ENCODE results near the gene ADCY6.

Gene ADCY6

DNA sequence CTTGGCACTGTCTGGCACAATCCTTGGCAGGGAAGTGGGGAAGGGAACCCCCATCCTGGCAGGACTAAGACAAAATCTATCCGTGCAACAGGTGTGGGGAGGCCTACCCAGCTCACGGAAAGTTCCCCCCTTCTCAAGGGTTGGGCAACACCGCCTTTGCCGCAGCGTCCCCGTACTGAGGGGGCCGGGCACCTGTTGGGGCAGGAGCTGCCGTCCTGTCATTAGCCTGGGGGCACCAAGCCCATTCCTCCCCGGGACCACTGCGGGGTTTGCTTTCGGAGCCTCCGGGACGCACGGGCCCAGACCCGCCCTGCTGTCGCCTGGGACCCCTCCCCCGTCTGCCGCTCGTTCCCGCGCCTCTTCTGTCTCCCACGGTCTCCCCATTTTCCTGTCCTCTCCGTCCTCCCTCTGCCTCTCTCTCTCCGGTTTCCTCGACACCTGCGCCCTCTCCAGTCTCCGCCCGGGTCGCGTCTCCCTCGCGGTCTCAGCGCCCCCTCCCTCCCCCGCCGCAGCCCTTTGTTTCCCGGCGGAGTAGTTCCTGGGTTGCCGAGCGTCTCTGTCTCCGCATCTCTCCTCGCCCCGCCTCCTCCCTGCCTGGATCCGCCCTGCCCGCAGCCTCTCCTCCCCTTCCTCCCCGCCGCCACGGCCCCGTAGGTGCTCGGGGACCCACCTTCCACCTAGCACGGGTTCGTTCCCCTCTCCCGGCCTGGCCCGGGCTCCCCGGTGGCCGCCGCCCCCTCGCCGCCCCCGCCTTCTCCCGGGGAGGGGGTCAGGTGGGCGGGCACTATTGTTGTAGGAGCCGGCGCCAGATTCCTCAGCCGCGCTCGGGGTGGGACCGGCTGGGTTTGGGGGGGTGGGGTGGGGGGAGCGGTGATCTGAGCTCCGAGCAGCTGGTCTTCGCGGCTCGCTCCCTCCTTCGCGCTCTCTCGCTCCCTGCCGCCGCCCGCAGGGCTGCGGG, 29.3 kb upstream of the ADCY6 start, which contains the start of gene CACNB3:
TSS of gene CACNB3 (plus strand) at position 624 of the 958 bp plus-strand sequence. CDS start 434 bp downstream, outside the sequence.
- DNase-seq (ENCODE audit: low read depth, low spot score): peak; percentile 81
- peak within 1 kb of the TSS; percentile 72 for H3K4me3 ChIP-seq (ENCODE audit: low read length)

DNA sequence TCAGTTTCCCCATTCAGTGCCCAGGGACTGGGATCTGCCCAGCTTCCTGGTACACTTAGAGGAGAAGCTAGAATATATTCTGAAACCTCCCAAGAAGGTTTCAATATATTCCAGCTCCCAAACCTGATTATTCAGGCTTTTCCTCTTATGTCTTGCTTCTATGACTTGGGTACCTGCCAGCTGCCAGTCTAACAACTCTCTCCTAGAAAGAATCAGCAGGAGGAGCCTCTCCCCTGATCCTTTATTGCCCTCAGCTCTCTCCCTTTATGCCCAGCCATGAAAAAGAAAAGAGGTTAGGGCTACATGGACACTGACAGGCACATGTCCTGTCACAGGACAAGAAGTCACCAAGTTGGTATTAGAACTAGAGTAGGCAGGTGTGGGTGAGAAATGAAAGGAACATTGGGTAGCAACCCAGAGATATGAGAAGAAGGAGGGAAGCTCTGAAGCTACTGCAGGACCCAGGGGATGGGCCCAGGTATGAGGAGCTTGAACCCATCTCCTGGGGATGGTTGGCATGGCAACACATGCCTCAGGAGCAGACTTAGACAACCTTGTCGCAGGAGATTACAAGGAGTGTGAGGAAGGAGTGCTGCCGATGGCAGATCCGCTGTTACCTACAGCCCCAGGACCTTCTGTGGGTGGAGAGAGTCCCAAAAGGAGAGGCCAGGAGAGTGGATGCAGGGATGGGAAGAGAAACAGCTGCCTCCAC, 27.4 kb upstream of the ADCY6 start:
- no peak for DNase-seq (ENCODE audit: low read depth, low spot score)
- H3K4me3 ChIP-seq (ENCODE audit: low read length): peak overlapping the region; percentile 66

DNA sequence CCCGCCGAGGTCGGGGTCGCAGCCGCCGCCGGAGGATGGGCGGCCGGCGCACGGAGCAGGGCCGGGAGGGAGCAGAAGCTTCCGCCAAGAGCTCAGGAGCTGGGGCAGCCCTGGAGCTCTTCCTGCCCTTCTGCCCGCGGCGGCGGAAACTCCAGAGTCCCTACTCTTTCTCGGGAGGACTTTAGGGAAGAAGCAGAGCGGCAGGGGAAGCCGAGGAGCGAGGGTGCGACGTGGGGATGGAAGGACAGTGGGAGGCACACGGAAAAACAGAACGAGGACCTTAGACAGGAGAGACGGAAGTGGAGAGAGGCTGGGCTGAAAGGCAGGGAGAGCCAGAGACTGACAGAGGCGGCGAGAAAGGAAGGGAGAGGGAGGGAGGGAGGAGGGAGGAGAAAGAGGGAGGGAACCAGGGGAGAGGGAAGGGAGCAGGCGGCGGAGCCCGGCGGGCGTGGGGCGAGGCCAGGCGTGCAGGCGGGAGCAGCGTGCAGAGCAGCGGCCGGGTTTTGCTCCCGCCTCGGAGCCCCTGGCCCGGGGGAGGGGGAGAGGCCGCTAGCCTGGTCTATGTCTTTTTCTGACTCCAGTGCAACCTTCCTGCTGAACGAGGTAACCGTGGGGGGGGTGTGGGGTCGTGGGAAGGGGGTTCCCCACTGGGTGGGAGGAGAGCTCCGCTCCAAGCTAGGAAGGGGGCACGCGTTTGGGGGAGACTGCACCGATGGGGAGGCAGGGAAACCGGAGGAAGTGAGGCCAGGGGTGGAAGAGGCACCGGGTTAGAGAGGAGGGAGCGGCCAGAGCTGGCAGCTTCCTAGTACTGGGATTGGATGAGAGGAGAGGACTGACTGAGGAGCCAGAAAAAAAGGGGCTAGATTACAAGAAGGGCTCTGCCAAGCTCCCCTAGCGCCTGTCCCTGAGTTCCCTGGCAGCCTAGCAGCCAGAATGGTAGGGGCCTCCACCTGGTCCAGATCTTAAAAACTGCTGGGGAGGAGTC, 26.5 kb upstream of the ADCY6 start:
- peak overlapping the region; percentile 66 for H3K4me3 ChIP-seq (ENCODE audit: low read length)
- DNase-seq (ENCODE audit: low read depth, low spot score): peak; percentile 65

DNA sequence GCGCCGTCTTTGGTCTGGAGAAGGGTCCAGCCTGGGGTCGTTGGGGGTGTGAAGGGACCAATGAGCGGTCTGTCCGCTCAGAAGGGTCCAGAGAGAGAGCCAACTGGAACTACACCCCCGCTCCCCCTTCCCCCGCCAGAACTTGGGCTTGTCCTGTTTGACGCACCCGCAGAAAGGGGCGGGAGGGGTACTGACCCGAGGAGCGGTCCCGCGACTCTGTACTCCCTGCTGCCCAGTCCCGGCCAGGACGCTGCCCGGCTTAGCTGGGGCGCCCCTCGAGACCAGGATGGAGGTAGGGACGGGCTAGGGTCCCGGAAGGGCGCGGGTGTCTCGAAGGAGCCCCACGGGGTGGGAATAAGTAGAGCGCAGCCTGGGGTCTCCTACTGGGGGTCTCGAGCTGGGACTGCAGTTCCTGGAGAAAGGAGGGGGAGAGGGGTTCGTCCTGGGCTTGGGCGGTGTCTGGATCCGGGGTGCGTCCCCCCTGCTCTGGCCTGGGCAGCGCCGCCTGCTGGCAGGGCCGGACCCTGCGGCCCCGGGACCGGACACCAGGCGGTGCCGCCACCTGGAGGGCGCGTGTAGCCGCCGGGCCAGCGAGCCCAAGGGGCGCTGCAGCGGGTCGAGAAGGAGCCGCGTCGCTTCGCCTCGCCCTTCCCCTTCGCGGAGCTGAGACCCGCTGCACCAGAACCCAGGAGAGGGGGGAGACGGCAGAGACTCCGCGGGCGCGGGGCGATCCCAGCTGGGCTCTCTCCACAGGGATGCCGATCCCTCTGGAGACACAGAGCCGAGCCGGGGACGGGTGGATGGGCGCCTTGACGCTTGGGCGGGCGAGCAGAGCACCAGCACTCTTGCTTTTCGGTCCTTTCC, 25.6 kb upstream of the ADCY6 start:
- no peak for DNase-seq (ENCODE audit: low read depth, low spot score)
- peak overlapping the region; percentile 66 for H3K4me3 ChIP-seq (ENCODE audit: low read length)

DNA sequence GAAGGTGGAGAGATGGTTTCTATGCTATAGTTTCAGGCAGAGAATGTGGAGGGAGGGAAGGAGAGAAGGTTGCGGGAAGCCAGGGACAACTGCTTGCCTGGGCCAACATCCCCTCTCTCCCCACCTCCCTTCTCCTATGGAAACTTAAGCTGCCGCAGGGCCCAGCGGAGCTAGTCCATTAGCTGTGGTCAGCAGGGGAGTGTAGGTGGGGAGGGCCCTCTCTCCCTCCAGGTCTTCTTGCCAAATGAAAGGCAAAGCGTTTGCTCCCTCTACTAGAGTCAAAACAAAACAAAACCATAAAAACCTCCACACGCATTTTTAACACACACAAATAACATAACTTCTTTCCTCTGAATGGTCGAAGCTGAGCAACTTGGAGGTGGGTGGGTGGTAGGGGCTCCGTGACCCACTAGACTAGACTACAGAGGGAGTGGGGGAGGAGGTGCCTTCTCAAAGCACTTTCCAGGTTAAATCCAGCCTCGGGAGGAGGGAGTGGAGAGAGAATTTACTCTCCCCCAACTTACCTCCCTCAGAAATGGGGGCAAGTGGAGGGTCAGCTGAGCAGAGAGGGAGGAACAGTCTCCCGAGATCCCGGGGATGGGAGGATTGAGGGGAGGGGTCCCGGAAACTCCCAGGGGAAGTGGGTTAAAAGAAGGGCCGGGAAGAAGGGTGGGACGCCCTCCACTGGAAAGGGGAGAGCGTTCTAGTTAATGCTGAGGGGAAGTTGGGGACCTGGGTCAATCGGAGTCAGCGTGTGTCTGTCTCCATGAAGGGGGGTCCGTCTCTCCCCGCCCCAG, 24.8 kb upstream of the ADCY6 start:
- no peak for DNase-seq (ENCODE audit: low read depth, low spot score)
- no peak overlapping the region for H3K4me3 ChIP-seq (ENCODE audit: low read length)

DNA sequence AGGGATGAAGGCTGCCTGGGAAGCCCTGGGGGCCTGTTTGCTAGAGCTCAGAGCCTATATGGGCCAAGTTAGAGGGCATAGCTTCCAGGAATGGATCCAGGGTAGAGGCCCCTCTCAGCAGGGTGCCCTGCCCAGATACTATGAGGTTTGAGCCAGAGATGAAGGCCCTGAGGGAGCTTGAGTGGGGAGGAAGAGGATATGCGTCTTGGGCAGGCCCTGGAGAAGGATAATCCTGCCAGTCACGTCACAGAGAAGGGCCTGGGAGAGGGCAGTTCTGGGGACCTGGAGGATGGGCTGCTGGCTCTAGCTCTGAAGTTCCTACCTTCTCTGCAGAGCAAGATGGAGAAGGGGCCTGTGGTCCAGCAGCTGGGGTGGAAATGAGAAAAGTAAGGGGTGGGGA, 23.5 kb upstream of the ADCY6 start:
- H3K4me3 ChIP-seq (ENCODE audit: low read length): no peak overlapping the region
- DNase-seq (ENCODE audit: low read depth, low spot score): no peak

DNA sequence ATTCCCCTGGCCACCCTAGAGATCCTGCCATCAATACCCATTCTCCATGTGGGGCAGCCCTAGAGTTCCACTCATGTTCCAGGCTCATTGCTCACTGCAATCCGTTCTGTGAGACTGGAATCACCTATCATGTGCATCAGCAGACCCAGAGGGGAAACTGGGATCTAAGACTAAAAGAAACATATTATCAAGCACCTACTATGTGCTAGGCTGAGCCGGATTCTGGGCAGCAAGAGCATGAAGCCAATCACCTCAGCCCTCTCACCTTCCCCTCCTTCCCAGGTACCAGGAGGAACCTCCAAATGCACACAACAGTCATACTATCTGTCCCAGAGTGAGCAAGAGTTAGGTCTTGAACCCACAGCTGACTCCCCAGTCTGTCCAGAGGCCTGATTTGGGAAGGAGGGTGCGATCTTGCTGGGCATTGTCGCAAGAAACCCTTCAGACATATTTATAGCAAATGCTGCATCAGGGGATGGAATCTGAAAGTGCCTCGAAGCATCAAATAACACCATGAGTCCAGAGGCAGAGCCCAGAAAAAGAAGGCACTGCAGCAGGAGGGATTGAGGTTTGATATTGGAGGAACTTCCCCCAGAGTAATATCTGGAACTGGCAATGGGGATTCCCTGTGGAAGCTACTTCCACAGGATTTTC, 22.7 kb upstream of the ADCY6 start:
- DNase-seq (ENCODE audit: low read depth, low spot score): no peak
- H3K4me3 ChIP-seq (ENCODE audit: low read length): no peak overlapping the region

DNA sequence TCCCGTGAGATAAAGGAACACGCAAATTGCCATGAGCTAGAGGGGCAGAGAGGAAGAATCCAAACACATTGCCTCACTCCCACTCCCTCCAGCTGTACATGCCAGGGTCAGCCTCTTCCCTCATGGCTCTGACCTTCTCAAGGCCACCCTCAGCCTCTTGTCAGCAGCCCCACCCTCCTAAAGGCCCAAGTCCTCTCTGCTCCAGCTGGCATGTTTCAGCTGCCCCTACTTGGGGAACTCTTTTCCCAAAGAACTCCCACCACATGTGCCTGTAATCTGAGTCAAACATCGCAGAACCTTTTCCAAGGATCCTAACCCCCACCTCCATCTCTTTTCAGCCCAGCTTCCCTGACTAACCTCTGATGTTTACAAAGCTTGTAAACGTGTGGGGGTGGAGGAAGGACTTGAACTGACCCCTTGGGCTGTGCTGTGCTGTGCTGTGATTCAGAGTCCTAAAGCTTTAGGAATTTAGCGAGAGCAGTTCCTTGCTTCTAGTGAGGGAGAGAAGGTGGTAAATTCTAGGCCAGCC, 22.1 kb upstream of the ADCY6 start:
- DNase-seq (ENCODE audit: low read depth, low spot score): no peak
- H3K4me3 ChIP-seq (ENCODE audit: low read length): no peak overlapping the region

DNA sequence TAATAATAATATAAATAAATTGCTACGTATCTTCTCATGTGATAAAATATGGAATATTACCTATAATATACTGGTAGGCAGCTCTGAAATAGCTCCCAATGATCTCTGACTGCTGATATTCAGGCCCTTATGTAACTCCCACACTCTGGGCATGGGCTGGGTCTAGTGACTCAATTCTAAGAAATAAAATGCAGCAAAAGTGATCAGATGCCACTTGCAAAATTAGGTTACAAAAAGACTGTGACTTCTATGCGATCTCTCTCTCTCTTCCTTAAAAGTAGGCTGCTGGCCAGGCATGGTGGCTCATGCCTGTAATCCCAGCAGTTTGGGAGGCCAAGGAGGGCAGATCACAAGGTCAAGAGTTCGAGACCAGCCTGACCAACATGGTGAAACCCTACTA, 19.1 kb upstream of the ADCY6 start:
- no peak overlapping the region for H3K4me3 ChIP-seq (ENCODE audit: low read length)
- DNase-seq (ENCODE audit: low read depth, low spot score): no peak

DNA sequence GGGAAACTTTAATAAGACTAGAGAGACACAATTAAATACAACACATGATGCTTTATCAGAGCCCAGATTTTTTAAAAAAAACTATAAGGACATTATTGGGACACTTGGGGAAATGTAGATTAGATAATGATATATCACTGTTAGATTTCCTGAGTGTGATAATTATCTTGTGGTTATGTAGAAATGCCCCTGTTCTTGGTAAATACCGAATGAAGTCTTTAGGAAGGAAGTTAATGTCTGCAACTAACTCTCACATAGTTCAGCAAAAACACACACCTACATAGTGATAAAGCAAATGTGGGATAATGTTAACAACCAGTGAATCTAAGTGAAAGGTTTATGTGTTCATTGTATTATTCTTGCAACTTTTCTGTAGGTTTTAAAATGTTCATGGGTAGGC, 14.8 kb upstream of the ADCY6 start:
- H3K4me3 ChIP-seq (ENCODE audit: low read length): no peak overlapping the region
- no peak for DNase-seq (ENCODE audit: low read depth, low spot score)

DNA sequence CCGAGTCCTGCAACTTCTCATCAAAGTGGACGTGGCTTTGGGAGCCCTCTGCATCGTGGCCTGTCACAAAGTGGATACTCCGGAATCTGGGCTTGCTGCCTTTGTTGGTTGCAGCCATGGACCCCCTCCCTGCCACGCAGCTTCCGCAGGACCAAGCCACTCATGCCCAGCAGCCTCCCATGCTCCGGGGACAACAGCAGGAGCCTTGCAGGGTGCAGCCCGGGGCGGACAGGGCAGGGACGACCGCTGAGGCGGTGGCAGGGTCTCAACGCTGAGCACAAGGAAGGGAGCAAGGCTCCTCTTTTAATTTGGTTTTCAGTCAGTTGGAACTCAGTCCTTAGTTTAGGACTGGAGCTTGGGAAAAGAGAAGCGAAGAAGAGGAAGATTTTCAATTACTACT, 12.1 kb upstream of the ADCY6 start:
- H3K4me3 ChIP-seq (ENCODE audit: low read length): no peak overlapping the region
- no peak for DNase-seq (ENCODE audit: low read depth, low spot score)

DNA sequence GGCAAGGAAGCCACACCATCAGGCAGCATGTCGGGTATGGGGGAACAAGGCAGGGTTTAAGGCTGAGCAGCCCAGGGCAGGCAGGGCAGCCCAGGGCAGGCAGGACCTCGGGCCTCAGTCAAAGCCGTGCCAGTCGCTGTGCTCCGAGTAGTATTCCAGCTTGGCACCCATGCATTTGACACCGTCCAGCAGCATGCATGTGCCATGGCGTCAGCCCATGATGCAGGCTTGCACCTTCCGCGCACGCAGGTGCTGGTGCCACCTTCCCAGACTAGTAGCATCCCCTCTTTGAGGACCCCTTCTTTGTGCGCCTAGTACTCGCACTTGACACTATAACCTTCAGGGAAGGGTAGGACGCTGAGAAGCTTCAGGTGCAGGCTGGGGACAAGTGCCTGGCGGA, 11.6 kb upstream of the ADCY6 start:
- no peak overlapping the region for H3K4me3 ChIP-seq (ENCODE audit: low read length)
- DNase-seq (ENCODE audit: low read depth, low spot score): no peak

DNA sequence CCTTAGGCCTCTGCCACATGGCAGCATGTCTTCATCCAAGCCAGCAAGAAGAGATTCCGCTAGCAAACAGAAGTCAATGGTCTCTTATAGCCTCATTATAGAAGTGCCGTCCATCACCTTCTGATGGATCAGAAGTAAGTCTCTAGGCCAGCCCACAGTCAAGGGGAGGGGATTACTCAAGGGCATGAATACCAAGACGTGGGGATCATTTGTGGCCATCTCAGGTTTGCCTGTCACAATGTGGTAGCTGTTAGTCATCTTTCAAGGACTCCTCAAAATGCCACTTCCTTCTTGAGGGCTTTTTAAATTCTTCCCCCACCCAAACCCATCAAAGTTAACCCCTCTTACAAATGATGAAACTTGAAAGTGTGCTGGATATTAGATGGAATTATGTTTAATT, 8.1 kb upstream of the ADCY6 start:
- DNase-seq (ENCODE audit: low read depth, low spot score): no peak
- no peak overlapping the region for H3K4me3 ChIP-seq (ENCODE audit: low read length)

DNA sequence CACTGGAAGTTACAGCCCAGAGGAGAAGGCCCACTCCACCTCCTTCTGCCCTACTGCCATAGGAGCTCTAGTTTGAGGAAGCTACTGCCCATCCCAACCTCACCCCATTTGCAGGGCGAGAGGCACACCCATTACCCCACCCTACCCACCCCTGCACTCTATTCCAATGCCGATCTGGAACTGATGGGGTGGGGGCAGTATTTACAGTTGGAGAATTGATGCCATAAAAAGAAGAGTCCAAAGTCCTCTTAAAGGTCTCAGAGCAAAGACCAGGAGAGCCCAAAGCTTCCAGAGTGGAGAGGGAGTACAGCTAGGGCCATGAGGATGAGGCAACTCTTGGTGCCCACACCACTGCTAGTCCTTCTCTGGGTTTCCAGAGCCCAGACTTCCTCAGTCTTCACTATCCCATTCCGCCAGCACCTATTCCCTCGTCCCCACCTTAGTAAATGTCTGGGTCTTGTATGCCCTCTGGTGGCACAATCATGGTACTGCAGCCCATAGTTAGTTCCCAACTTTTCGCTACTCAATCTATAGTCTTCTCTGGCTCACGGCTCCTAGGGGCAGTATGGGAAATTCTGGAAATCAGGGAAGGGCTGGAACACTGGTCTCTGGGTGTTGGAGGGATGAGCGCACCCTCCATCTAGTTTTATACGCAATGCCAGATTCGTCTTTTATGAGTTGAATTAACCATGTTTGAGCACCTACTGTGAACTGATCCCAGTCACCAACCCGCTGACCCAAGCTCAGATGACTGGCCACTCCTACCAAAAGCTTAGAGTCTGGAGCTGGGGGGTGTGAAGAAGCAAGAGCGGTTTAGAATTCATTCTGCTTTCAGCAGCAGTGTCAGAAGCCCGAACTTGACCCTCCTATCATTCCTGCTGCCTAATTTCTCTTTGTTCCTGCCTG, 6.9 kb upstream of the ADCY6 start:
- DNase-seq (ENCODE audit: low read depth, low spot score): no peak
- no peak overlapping the region for H3K4me3 ChIP-seq (ENCODE audit: low read length)

DNA sequence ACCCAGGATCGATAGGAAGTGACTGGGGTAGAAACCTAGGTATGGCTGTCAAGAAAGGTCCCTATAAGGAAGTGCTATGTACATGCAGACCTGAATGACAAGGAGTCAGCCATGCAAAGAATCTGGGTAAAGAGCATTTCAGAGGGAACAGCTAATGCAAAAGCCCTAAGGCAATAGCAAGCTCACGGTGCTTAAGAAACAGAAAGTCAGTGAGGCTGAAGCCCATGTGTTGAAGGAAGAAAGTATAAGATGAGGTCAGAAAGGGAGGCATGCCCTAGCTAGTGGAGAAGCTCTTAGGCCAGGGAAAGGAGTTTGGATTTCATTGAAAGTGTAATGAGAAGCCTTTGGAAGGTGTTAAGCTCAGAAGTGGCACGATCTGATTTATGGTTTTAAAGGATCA, 6.0 kb upstream of the ADCY6 start:
- DNase-seq (ENCODE audit: low read depth, low spot score): no peak

DNA sequence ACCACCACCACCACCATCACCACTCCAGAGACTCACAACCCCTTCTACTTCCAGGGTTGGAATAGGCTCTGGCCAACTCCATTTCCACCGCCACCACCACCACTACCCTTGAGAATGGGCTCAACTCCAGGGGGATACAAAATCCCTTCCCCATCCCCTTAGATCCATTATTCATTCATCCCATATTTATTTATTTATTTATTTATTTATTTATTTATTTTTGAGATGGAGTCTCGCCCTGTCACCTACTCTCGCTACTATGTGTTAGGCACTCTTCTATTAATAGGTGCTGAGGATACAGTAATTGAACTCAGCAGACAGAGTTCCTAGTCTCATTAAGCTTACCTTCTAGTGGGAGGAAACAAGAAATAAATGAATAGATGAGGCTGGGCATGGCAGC, 4.8 kb upstream of the ADCY6 start:
- no peak for DNase-seq (ENCODE audit: low read depth, low spot score)
- H3K4me3 ChIP-seq (ENCODE audit: low read length): no peak overlapping the region

More for the DNA sequence above, 6.0 kb upstream of the ADCY6 start:
- H3K4me3 ChIP-seq (ENCODE audit: low read length): no peak overlapping the region
